NCI-H510A treated with DMSO at 0.1 percent for 48 hours (cell line): ENCODE data around the gene CACFD1.

Source experiments
- DNase-seq: peaks from one replicate; lab custom pipeline; 2025; lab: John Stamatoyannopoulos, UW

The CACFD1 gene

DNA sequence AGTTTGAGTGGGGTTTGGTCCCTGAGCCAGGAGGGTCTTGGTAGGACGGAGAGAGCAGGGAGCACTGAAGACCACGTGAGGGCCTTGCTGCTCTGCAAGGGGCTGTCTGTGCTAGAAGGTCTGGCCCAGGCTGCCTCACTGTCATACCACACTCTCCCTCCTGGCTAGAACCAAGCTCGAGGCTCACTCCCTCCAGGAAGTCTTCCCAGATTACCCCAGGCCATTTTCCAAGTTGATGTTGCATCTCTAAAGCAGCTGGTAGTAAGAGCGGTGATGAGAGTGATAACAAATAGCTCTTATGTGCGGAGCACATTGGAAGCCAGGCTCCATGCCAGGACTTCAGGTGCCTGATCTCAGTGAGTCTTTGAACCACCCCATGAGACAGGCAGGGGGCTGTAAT lies 58.4 kb downstream of the CACFD1 start:
- DNase-seq = peak; percentile 45

DNA sequence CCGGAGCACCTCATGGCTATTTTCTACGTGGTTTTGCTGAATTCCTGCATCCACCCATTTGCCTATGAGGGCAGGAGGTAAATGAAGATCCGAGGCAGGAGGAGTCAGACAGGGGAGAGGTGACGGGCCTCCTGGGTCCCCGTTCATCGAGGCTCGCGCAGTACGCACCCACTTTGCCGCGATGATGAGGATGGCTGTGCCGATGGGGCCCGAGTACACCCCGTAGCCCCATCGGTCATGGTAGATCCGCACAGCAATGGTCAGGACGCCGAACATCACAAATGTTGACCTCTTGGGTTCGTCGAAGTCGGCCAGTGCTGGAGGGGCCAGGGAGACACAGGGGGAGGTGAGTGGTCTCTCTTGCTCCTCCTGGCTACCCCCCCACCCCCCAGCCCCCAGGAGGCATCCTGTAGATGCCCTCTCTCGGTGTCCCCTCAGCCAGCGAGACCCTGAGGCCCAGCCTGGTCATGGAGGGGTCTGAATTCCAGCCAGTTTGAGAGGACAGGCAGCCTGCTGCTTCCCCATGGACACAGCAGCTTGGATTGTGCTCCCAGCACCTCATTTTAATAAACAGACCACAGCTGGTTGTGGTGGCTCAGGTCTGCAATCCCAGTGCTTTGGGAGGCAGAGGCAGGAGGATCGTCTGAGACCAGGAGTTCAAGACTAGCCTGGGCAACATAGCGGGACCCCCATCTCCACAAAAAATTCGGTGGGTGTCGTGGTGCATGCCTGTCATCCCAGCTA lies 59.1 kb downstream of the CACFD1 start:
- DNase-seq = no peak

DNA sequence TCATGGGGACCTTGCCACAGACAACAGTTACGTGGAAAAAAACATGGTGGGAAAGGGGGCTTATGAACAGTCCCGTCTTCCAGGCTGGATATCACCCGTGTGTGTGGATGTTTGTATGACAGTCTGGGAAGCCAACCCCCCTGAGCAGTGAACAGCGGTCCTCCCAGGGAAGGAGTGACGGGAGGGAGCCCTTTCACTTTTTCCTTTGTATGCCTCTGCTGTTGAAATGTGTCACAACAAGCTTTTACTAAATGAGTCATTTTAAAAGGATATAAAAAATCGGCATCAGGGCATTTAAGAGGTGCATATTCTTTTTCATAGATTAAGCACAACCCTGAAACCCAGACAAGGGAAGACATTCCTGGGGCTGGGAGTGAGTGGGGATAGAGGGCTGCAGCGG lies 59.9 kb downstream of the CACFD1 start:
- no peak for DNase-seq

DNA sequence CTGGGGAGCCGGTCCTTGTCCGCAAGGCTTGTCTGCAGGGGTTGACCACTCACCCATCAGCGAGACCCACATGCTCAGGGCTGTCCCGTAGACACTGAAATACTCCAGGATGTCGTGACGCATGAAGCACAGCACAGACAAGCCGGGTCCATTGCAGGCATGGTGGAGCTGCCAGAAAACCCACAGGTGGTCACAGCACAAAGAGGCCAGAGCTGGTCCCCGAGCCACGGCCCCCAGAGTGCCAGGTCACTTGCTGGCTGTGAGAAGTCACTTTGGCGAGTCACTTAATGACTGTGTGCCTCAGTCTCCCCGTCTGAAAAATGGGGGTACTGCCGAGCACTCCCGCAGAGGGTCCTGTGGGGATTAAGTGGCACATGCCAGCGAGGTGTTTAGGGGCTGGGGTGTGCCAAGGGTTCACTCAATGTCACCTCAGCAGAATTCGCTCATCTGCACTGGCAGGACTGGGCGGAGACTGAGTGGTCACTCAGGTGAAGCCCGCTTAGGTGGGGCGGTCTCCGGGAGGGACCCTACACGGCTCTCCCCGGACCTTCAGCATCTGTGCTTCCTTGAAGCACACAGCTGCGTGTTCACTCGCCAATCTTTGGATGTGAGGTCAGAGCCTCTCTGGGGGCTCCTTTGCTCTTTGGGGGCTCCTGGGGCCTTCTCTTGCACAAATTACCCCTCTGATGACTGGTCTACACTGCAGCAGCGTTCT lies 60.5 kb downstream of the CACFD1 start:
- DNase-seq = no peak
